KMS-11 (cell line): ENCODE data around the gene ARHGAP8.
"Not testable (repeated sequence)": the region's sequence is repeated elsewhere in the genome, so short reads cannot be mapped to it uniquely, and the experiment has no call there.

Experiments used
- H2AFZ ChIP-seq: fragments of 200-600 bp; sonication (generic); 2 replicates; pipeline ENCODE4 v1.6.1; 2016; ENCODE audit warnings: antibody characterized with exemption, mixed run types, low read depth
- H3K27ac ChIP-seq: fragments of 200-600 bp; sonication (generic); 2 replicates; pipeline ENCODE4 v1.6.1; 2016; ENCODE audit warnings: mild to moderate bottlenecking, mixed run types
- H3K27me3 ChIP-seq: fragments of 200-600 bp; sonication (generic); 2 replicates; pipeline ENCODE4 v1.6.1; 2017; ENCODE audit warnings: mild to moderate bottlenecking, low read depth, mixed run types, moderate library complexity; ENCODE audit not compliant: insufficient read depth
- H3K36me3 ChIP-seq: fragments of 200-600 bp; sonication (generic); 2 replicates; pipeline ENCODE4 v1.6.1; 2017; ENCODE audit warnings: mild to moderate bottlenecking, mixed run types; ENCODE audit not compliant: insufficient read depth
- H3K4me1 ChIP-seq: fragments of 200-600 bp; sonication (generic); 2 replicates; pipeline ENCODE4 v1.6.1; 2016; ENCODE audit warnings: mild to moderate bottlenecking, low read depth, mixed run types; ENCODE audit not compliant: poor library complexity, severe bottlenecking
- H3K4me2 ChIP-seq: fragments of 200-600 bp; sonication (generic); 2 replicates; pipeline ENCODE4 v1.7.0; 2016; ENCODE audit warnings: mild to moderate bottlenecking, mixed run types
- H3K4me3 ChIP-seq: fragments of 200-600 bp; sonication (generic); IDR thresholded peaks from 2 replicates; pipeline ENCODE4 v1.6.1; 2017; ENCODE audit warnings: low read depth, low read length, mixed read lengths; ENCODE audit not compliant: insufficient read depth
- H3K79me2 ChIP-seq: fragments of 200-600 bp; sonication (generic); 2 replicates; pipeline ENCODE4 v1.6.1; 2016; ENCODE audit warnings: low read depth, mixed run types; ENCODE audit not compliant: insufficient read depth
- H3K9ac ChIP-seq: fragments of 200-600 bp; sonication (generic); 2 replicates; pipeline ENCODE4 v1.6.1; 2016; ENCODE audit warnings: mild to moderate bottlenecking, mixed run types
- H4K20me1 ChIP-seq: fragments of 200-600 bp; sonication (generic); 2 replicates; pipeline ENCODE4 v1.6.1; 2016; ENCODE audit warnings: mild to moderate bottlenecking, mixed run types; ENCODE audit not compliant: insufficient read depth
- CTCF ChIP-seq: fragments of 200-600 bp; sonication (generic); conservative IDR thresholded peaks from 2 replicates; pipeline ENCODE4 v1.6.1; 2017; ENCODE audit warnings: low read depth, mild to moderate bottlenecking, antibody characterized with exemption, low read length, moderate library complexity, mixed read lengths

ARHGAP8 gene

DNA sequence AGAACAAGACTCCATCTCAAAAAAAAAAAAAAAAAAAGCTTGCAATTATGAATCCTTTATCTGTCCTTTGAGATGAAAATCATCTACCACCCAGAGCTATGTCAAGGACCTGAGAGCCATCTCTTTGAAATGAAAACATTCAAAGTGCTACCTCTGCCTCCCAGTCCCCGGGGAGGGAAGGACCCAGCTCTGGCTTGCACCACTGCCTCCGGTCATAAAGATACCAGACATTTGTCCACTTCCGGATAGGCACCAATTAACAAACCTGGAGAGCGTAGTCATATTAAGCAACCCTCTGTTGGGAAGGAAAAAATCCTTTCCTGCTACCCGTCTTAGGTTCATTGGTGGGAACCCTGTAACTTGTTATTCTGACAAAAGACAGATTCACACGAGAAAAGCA, 98.6 kb downstream of the ARHGAP8 start:
- Histone ChIP-seq H3K27me3 (peaks cover 7% of the 10 kb centered on the region; the same call in 1 of the 2 replicates), H3K4me3 (no peak overlapping the region), H3K9ac (no peak overlapping the region), H3K27ac (no peak overlapping the region), H4K20me1 (no peaks in the 10 kb centered on the region), H2AFZ (no peak overlapping the region), H3K4me2 (no peak overlapping the region), H3K79me2 (no peaks in the 10 kb centered on the region), H3K36me3 (no peaks in the 10 kb centered on the region), H3K4me1 (no peaks in the 10 kb centered on the region)
- TF ChIP-seq CTCF, result no peak

DNA sequence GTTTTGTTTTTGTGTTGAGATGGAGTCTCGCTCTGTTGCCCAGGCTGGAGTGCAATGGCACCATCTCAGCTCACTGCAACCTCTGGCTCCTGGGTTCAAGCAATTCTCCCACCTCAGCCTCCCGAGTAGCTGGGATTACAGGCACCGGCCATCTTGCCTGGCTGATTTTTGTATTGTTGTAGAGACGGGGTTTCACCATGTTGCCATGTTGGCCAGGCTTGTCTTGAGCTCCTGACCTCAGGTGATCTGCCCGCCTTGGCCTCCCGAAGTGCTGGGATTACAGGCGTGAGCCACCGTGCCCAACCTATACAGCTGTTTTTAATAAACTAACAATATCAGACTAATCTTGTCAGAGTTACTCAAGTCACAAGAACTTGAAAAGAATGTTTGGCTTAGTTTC, 102.3 kb downstream of the ARHGAP8 start:
- H3K4me1 ChIP-seq, H3K79me2 ChIP-seq, H3K4me3 ChIP-seq, H3K27ac ChIP-seq, H4K20me1 ChIP-seq, H2AFZ ChIP-seq, H3K9ac ChIP-seq, H3K27me3 ChIP-seq, H3K36me3 ChIP-seq, H3K4me2 ChIP-seq: not testable (repeated sequence)

DNA sequence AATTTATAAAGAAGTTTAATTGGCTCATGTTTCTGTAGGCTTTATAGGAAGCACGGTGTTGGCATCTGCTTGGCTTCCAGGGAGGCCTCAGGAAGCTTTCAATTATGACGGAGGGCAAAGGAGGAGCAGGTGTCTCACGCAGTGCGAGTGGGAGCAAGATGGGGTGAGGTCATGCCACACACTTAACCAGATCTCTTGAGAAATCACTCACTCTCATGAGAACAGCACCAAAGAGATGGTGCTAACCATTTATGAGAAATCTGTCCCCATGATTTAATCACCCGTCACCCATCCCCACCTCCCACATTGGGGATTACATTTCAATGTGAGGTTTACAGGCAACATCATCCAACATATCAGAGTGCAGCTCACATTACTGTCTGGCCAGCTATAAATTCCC, 103.5 kb downstream of the ARHGAP8 start:
- Histone ChIP-seq H3K4me3 (no peak overlapping the region), H3K27me3 (peaks cover 7% of the 10 kb centered on the region; the same call in 1 of the 2 replicates), H3K79me2 (no peaks in the 10 kb centered on the region), H3K4me2 (no peak overlapping the region), H3K36me3 (no peaks in the 10 kb centered on the region), H2AFZ (no peak overlapping the region), H3K27ac (no peak overlapping the region), H3K4me1 (no peaks in the 10 kb centered on the region), H4K20me1 (no peaks in the 10 kb centered on the region), H3K9ac (no peak overlapping the region)
- no peak for TF ChIP-seq CTCF

- H3K79me2 ChIP-seq, H3K9ac ChIP-seq, H3K4me2 ChIP-seq, H2AFZ ChIP-seq, H3K4me3 ChIP-seq, H3K36me3 ChIP-seq, H3K4me1 ChIP-seq, H3K27ac ChIP-seq, H4K20me1 ChIP-seq, H3K27me3 ChIP-seq: not testable (repeated sequence)
These were observed 106.4 kb downstream of the ARHGAP8 start for GRCh38 chr22:44858819-44859218.

- H2AFZ ChIP-seq, result no peak overlapping the region
- H4K20me1 ChIP-seq, result no peaks in the 10 kb centered on the region
- H3K36me3 ChIP-seq, result no peaks in the 10 kb centered on the region
- H3K9ac ChIP-seq, result no peak overlapping the region
- peaks cover 4% of the 10 kb centered on the region; the same call in 1 of the 2 replicates for H3K27me3 ChIP-seq
- H3K79me2 ChIP-seq, result no peaks in the 10 kb centered on the region
- no peak overlapping the region for H3K27ac ChIP-seq
- no peaks in the 10 kb centered on the region for H3K4me1 ChIP-seq
- TF ChIP-seq CTCF, result no peak
- H3K4me2 ChIP-seq, result no peak overlapping the region
- no peak overlapping the region for H3K4me3 ChIP-seq
These were observed 107.3 kb downstream of the ARHGAP8 start for GRCh38 chr22:44859641-44860040.
